Caco-2 (cell line): Measurements from ENCODE around the gene TAF1D. TPM values are rescaled to one million over a fixed set of nuclear protein-coding genes. Genes with fewer than 3 reads are reported as not detected.

ENCODE experiments used
- BruUV-seq: library from RNA; stranded (reverse); fragments of 400-500 nt; replicated peaks from 2 replicates; lab custom pipeline; 2021; lab: Mats Ljungman, UMichigan
- CTCF ChIA-PET: fragments of 300-600 bp; sonication (Branson Sonifier 250); formaldehyde crosslinking; loops from one replicate; lab custom pipeline; 2022; ENCODE audit warnings: antibody characterized with exemption; lab: Charles Lee
- POLR2A ChIA-PET: fragments of 300-600 bp; sonication (Branson Sonifier 250); formaldehyde crosslinking; loops from one replicate; lab custom pipeline; 2022; ENCODE audit warnings: antibody characterized with exemption; lab: Charles Lee
- DNase-seq, 2 experiments: peaks; one replicate each; pipeline versions ENCODE4 v3.0.0 to v3.0.0-alpha.2; 2020 to 2022
- H3K27me3 ChIP-seq: replicated peaks from 2 replicates; pipeline ENCODE4 v1.6.0; 2011; ENCODE audit warnings: low read length; ENCODE audit not compliant: control insufficient read depth, insufficient read depth
- H3K36me3 ChIP-seq: 2 replicates; pipeline ENCODE4 v1.5.1; 2011; ENCODE audit warnings: low read length; ENCODE audit not compliant: control insufficient read depth, insufficient read depth
- H3K4me1 ChIP-seq: fragments of 250-450 bp; sonication (Bioruptor Pico); 2 replicates; pipeline ENCODE4 v1.5.1; 2020; ENCODE audit warnings: mild to moderate bottlenecking
- H3K4me3 ChIP-seq: 2 replicates; pipeline ENCODE4 v1.5.1; 2011; ENCODE audit warnings: low read depth, mild to moderate bottlenecking, control low read depth, low read length
- H3K9me3 ChIP-seq: fragments of 250-450 bp; sonication (Bioruptor Pico); 2 replicates; pipeline ENCODE4 v1.5.1; 2020; ENCODE audit warnings: mild to moderate bottlenecking, moderate library complexity
- H3K27ac Mint-ChIP-seq: one replicate; pipeline ENCODE4 v1.8.0; 2022; ENCODE audit warnings: mixed read lengths; ENCODE audit not compliant: unreplicated experiment
- H3K27me3 Mint-ChIP-seq: one replicate; pipeline ENCODE4 v1.8.0; 2022; ENCODE audit warnings: mixed read lengths; ENCODE audit not compliant: insufficient read depth, unreplicated experiment
- H3K36me3 Mint-ChIP-seq: one replicate; pipeline ENCODE4 v1.8.0; 2022; ENCODE audit warnings: mild to moderate bottlenecking, mixed read lengths; ENCODE audit not compliant: insufficient read depth, unreplicated experiment
- H3K4me1 Mint-ChIP-seq: one replicate; pipeline ENCODE4 v1.8.0; 2022; ENCODE audit warnings: low read depth, mixed read lengths; ENCODE audit not compliant: unreplicated experiment
- H3K4me3 Mint-ChIP-seq: one replicate; pipeline ENCODE4 v1.8.0; 2022; ENCODE audit warnings: mild to moderate bottlenecking, moderate library complexity, mixed read lengths; ENCODE audit not compliant: unreplicated experiment
- H3K9me3 Mint-ChIP-seq: one replicate; pipeline ENCODE4 v1.8.0; 2022; ENCODE audit warnings: mixed read lengths; ENCODE audit not compliant: unreplicated experiment
- intact Hi-C: fragments of 100-400 bp; cut with micrococcal nuclease; formaldehyde crosslinking; loops from one replicate; pipeline ENCODE4 v1.10.0; 2022; ENCODE audit not compliant: unreplicated experiment
- total RNA-seq: library from RNA; stranded (reverse); gene quantifications from 2 replicates; pipeline ENCODE4 v1.2.3, GENCODE V29; 2022
- TF ChIP-seq, protein P1 (sequence below), 2 experiments: fragments of 200-600 bp in 1 of 2; IDR thresholded peaks; 1 replicate in 1 of 2; 2 replicates in 1 of 2; pipeline versions ENCODE4 v1.5.1 to v1.8.0; 2011 to 2022; ENCODE audit warnings: antibody characterized with exemption in 1 of 2, control low read depth in 1 of 2, inconsistent platforms in 1 of 2, low read depth in 1 of 2, low read length in 1 of 2, mild to moderate bottlenecking in 1 of 2, moderate library complexity in 1 of 2; ENCODE audit not compliant: insufficient read depth in 1 of 2, severe bottlenecking in 1 of 2, unreplicated experiment in 1 of 2

The TAF1D gene
- total RNA-seq, 1 experiment from 2014 or later, result 354 TPM

GRCh38 chr11:93720522-93720921, 20.8 kb downstream of the TAF1D start:
- peaks cover 99% of the 10 kb centered on the region for H3K36me3 Mint-ChIP-seq
- no peak for DNase-seq
- H3K27me3 Mint-ChIP-seq, result no peaks in the 10 kb centered on the region
- H3K9me3 Mint-ChIP-seq, result no peaks in the 10 kb centered on the region
- POLR2A ChIA-PET, result no interaction called here
- no peaks in the 10 kb centered on the region for H3K27me3 ChIP-seq
- H3K4me1 ChIP-seq, result no peaks in the 10 kb centered on the region
- CTCF ChIA-PET, result no interaction called here
- TF ChIP-seq, protein P1, sequence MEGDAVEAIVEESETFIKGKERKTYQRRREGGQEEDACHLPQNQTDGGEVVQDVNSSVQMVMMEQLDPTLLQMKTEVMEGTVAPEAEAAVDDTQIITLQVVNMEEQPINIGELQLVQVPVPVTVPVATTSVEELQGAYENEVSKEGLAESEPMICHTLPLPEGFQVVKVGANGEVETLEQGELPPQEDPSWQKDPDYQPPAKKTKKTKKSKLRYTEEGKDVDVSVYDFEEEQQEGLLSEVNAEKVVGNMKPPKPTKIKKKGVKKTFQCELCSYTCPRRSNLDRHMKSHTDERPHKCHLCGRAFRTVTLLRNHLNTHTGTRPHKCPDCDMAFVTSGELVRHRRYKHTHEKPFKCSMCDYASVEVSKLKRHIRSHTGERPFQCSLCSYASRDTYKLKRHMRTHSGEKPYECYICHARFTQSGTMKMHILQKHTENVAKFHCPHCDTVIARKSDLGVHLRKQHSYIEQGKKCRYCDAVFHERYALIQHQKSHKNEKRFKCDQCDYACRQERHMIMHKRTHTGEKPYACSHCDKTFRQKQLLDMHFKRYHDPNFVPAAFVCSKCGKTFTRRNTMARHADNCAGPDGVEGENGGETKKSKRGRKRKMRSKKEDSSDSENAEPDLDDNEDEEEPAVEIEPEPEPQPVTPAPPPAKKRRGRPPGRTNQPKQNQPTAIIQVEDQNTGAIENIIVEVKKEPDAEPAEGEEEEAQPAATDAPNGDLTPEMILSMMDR (IDR thresholded peaks at IDR 0.05; ENCODE audit: insufficient read depth in 1 of 2, low read depth in 1 of 2, low read length in 1 of 2, severe bottlenecking in 1 of 2, unreplicated experiment in 1 of 2), result no peak
- no peak overlapping the region for H3K4me3 ChIP-seq
- no peaks in the 10 kb centered on the region for H3K9me3 ChIP-seq
- peaks cover 6% of the 10 kb centered on the region for H3K36me3 ChIP-seq
- BruUV-seq, result no TSS peak
- no peaks in the 10 kb centered on the region for H3K4me1 Mint-ChIP-seq
- no peak overlapping the region for H3K4me3 Mint-ChIP-seq
- H3K27ac Mint-ChIP-seq, result no peak overlapping the region
- intact Hi-C loops, result no loop called here

DNA sequence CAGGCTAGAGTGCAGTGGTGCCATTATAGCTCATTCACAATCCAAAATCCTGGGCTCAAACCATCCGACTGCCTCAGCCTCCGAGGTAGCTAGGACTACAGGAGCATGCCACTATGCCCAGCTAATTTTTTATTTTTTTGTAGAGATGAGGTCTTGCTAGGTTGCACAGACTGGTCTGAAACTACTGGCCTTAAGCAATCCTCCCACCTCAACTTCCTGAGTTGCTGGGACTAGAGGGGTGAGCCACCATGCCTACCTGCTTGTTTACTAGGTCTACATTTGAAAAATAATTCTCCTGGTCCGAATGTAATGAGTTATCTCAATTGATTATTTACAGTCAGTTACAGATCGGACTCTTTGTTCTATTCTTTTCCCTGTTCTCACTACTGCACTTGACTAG, 22.0 kb downstream of the TAF1D start:
- H3K4me3 ChIP-seq, result no peak overlapping the region
- H3K36me3 ChIP-seq, result peaks cover 9% of the 10 kb centered on the region
- Mint-ChIP-seq H3K36me3 (peaks cover 99% of the 10 kb centered on the region), H3K9me3 (no peaks in the 10 kb centered on the region), H3K27me3 (no peaks in the 10 kb centered on the region), H3K4me3 (no peak overlapping the region), H3K4me1 (no peaks in the 10 kb centered on the region), H3K27ac (peak overlapping the region; percentile 25)
- CTCF ChIA-PET, result no interaction called here
- intact Hi-C loops, result no loop called here
- H3K4me1 ChIP-seq, result no peaks in the 10 kb centered on the region
- no peaks in the 10 kb centered on the region for H3K9me3 ChIP-seq
- POLR2A ChIA-PET, result no interaction called here
- no peak for DNase-seq
- TF ChIP-seq, protein P1 (IDR thresholded peaks at IDR 0.05; ENCODE audit: insufficient read depth in 1 of 2, low read depth in 1 of 2, low read length in 1 of 2, severe bottlenecking in 1 of 2, unreplicated experiment in 1 of 2), result no peak
- BruUV-seq, result no TSS peak
- H3K27me3 ChIP-seq, result no peaks in the 10 kb centered on the region

DNA sequence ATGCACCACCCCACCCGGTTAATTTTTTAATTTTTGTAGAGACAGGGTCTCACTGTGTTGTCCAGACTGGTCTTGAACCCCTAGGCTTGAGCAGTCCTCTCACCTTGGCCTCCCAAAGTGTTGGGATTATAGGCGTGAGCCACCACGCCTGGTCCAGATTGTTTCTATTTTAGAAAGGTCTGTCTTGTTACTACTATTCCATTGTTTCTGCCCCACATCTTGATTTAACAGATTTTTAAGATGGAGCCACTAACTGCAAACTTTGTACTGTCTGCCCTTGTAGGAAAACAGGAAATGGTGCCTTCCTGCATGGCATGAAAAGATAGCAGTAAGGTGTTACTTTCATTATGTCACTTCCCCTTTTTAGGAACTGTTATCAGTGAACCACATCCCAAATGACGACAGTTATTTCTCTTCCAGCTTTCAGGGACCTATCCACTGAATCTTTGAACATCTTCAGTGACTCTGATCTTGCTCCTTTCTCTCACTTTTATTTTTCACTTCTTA, 23.2 kb downstream of the TAF1D start:
- BruUV-seq, result no TSS peak
- POLR2A ChIA-PET, result no interaction called here

More for the DNA sequence above, 23.2 kb downstream of the TAF1D start:
- CTCF ChIA-PET, result no interaction called here
- peaks cover 9% of the 10 kb centered on the region for H3K36me3 ChIP-seq
- H3K27me3 ChIP-seq, result no peaks in the 10 kb centered on the region
- TF ChIP-seq, protein P1 (IDR thresholded peaks at IDR 0.05; ENCODE audit: insufficient read depth in 1 of 2, low read depth in 1 of 2, low read length in 1 of 2, severe bottlenecking in 1 of 2, unreplicated experiment in 1 of 2), result no peak
- Mint-ChIP-seq H3K9me3 (no peaks in the 10 kb centered on the region), H3K4me1 (no peaks in the 10 kb centered on the region), H3K27me3 (no peaks in the 10 kb centered on the region), H3K36me3 (peaks cover 97% of the 10 kb centered on the region), H3K27ac (peak overlapping the region; percentile 25), H3K4me3 (no peak overlapping the region)
- no peaks in the 10 kb centered on the region for H3K9me3 ChIP-seq
- intact Hi-C loops, result no loop called here
- no peak for DNase-seq
- H3K4me1 ChIP-seq, result no peaks in the 10 kb centered on the region
- no peak overlapping the region for H3K4me3 ChIP-seq
